Measurements from ENCODE around the gene MAFB. TPM values are rescaled to one million over a fixed set of nuclear protein-coding genes. Genes with fewer than 3 reads are reported as not detected.

The MAFB gene
- total RNA-seq, 1 donor from 2014 or later, result 1.3 TPM

DNA sequence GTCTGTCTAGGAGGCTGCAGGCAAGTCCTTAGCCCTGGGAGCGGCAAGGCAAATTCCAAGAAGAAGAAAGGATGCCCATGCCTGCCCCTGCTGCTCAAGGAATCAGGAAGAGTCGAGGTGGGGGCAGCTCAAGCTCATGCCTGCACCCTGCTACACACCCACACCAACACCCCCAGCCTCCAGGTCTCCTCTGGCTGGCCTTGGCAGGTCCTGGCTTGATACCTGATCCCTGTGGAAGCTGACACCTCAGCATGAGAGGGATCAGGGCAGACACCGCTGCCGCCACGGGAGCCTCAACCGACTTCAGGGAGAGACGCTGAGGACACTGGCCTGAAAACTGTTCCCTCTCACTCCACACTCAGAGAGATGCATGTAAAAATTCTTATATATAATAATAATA lies 35.5 kb upstream of the MAFB start:
- H3K27me3 ChIP-seq (ENCODE audit: control insufficient read depth, insufficient read depth, low read length), result no peaks in the 10 kb centered on the region
- DNase-seq (ENCODE audit: low read depth) (no peak), FAIRE-seq (no peak)
- H3K36me3 ChIP-seq (ENCODE audit: control insufficient read depth, insufficient read depth, low read length), result no peaks in the 10 kb centered on the region
- no peak overlapping the region for H3K4me3 ChIP-seq (ENCODE audit: low read depth, low read length)
- TF ChIP-seq, protein P1, sequence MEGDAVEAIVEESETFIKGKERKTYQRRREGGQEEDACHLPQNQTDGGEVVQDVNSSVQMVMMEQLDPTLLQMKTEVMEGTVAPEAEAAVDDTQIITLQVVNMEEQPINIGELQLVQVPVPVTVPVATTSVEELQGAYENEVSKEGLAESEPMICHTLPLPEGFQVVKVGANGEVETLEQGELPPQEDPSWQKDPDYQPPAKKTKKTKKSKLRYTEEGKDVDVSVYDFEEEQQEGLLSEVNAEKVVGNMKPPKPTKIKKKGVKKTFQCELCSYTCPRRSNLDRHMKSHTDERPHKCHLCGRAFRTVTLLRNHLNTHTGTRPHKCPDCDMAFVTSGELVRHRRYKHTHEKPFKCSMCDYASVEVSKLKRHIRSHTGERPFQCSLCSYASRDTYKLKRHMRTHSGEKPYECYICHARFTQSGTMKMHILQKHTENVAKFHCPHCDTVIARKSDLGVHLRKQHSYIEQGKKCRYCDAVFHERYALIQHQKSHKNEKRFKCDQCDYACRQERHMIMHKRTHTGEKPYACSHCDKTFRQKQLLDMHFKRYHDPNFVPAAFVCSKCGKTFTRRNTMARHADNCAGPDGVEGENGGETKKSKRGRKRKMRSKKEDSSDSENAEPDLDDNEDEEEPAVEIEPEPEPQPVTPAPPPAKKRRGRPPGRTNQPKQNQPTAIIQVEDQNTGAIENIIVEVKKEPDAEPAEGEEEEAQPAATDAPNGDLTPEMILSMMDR (IDR thresholded peaks at IDR 0.05; ENCODE audit: insufficient read depth, low read length, severe bottlenecking), result no peak

DNA sequence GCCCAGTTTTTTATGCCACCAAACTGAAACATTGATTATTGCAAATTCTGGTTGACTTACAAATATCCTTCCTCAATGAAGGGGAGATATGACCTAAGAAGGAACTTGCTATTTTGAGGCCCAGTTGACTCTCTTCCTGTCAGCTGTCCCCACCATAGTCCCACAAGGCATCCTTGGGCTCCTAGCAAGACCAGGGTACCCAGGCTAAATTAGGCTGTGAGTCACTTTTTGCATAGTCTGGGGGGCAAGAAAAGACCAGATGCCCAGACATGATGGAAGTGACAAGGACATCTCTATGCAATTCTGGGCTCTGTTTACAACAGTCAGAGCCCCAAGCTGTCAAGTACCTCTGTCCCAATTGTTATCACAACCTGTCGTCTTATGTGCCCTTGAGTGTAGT lies 31.8 kb upstream of the MAFB start:
- Histone ChIP-seq H3K36me3 (ENCODE audit: control insufficient read depth, insufficient read depth, low read length) (no peaks in the 10 kb centered on the region), H3K4me3 (ENCODE audit: low read depth, low read length) (no peak overlapping the region), H3K27me3 (ENCODE audit: control insufficient read depth, insufficient read depth, low read length) (peaks cover 2% of the 10 kb centered on the region)
- FAIRE-seq (peak; percentile 28), DNase-seq (ENCODE audit: low read depth) (no peak)
- TF ChIP-seq, protein P1 (IDR thresholded peaks at IDR 0.05; ENCODE audit: insufficient read depth, low read length, severe bottlenecking), result no peak

- FAIRE-seq, result no peak
- TF ChIP-seq, protein P1 (IDR thresholded peaks at IDR 0.05; ENCODE audit: insufficient read depth, low read length, severe bottlenecking), result no peak
- DNase-seq (ENCODE audit: low read depth), result no peak
- H3K4me3 ChIP-seq (ENCODE audit: low read depth, low read length), result no peak overlapping the region
- peaks cover 2% of the 10 kb centered on the region for H3K27me3 ChIP-seq (ENCODE audit: control insufficient read depth, insufficient read depth, low read length)
- no peaks in the 10 kb centered on the region for H3K36me3 ChIP-seq (ENCODE audit: control insufficient read depth, insufficient read depth, low read length)
Observed at GRCh38 chr20:40720099-40720498, 31.1 kb upstream of the MAFB start.

DNA sequence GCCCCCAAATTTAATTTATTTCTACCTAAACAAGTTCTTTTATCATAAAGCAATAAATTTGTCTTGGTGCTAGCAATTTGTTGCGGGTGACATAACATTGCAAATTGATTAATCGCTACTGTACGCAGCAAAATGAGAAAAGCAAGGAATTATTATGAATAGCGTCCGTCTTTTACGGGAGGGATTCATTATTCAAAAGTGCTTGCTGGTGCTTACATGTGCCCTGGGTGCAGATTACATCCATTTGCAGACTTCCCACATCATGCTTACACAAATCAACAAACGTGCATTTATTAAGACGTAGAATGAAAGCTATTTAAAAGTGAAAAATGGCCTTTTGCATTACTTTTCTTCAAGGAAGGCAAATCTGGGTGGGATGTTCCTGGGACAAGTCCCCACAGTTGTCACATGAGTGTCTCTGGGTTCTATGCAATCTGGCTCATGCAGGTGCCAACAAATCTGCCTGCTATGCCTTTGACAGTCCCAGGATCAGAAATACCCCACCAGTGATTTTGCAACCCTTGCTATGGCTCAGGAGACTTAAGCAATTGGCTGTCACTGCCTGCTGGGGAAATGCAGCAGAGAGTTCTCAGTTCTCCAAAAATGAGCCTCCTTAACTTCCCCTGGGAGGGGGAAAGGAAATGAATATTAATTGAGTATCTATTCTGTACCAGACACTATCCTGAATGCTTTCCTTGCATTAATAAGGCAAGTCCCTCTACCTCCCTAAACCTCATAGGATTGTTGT lies 30.1 kb upstream of the MAFB start:
- Histone ChIP-seq H3K27me3 (ENCODE audit: control insufficient read depth, insufficient read depth, low read length) (peaks cover 2% of the 10 kb centered on the region), H3K36me3 (ENCODE audit: control insufficient read depth, insufficient read depth, low read length) (no peaks in the 10 kb centered on the region), H3K4me3 (ENCODE audit: low read depth, low read length) (no peak overlapping the region)
- DNase-seq (ENCODE audit: low read depth) (no peak), FAIRE-seq (no peak)
- TF ChIP-seq, protein P1 (IDR thresholded peaks at IDR 0.05; ENCODE audit: insufficient read depth, low read length, severe bottlenecking), result no peak

GRCh38 chr20:40718214-40718977 lies 29.4 kb upstream of the MAFB start:
- TF ChIP-seq, protein P1 (IDR thresholded peaks at IDR 0.05; ENCODE audit: insufficient read depth, low read length, severe bottlenecking), result no peak
- H3K36me3 ChIP-seq (ENCODE audit: control insufficient read depth, insufficient read depth, low read length), result no peaks in the 10 kb centered on the region
- H3K27me3 ChIP-seq (ENCODE audit: control insufficient read depth, insufficient read depth, low read length), result peaks cover 2% of the 10 kb centered on the region
- FAIRE-seq, result no peak
- H3K4me3 ChIP-seq (ENCODE audit: low read depth, low read length), result no peak overlapping the region
- no peak for DNase-seq (ENCODE audit: low read depth)

All from bronchial epithelial cell (primary cell).